Esophagus muscularis mucosa (tissue), 3 donors: ENCODE results near the gene CCDC148.

Experiments used
- CTCF ChIP-seq, 3 experiments: fragments of 200-600 bp in 2 of 3; fragments of 450-650 bp in 1 of 3; sonication (generic) in 2 of 3; IDR thresholded peaks; one replicate each; pipeline ENCODE4 v1.5.1; 2017 to 2019; ENCODE audit warnings: antibody characterized with exemption in 3 of 3, mild to moderate bottlenecking in 2 of 3, moderate library complexity in 1 of 3
- POLR2AphosphoS5 ChIP-seq, 2 donors: sonication (generic); formaldehyde crosslinking; IDR thresholded peaks; one replicate each; pipeline ENCODE4 v1.6.1; 2017; ENCODE audit warnings: antibody characterized with exemption in 2 of 2

- TF ChIP-seq POLR2AphosphoS5 (IDR thresholded peaks at IDR 0.05) (no peak), CTCF (IDR thresholded peaks at IDR 0.05) (no peak)
Measured at GRCh38 chr2:158378926-158379325, 77.6 kb downstream of the CCDC148 start.
